ENCODE data around the gene TOM1L1.

GRCh38 chr17:54888254-54888653 is 12.4 kb upstream of the TOM1L1 start:
- TF ChIP-seq POLR2A (IDR thresholded peaks at IDR 0.05): no peak
- TF ChIP-seq, protein P1, sequence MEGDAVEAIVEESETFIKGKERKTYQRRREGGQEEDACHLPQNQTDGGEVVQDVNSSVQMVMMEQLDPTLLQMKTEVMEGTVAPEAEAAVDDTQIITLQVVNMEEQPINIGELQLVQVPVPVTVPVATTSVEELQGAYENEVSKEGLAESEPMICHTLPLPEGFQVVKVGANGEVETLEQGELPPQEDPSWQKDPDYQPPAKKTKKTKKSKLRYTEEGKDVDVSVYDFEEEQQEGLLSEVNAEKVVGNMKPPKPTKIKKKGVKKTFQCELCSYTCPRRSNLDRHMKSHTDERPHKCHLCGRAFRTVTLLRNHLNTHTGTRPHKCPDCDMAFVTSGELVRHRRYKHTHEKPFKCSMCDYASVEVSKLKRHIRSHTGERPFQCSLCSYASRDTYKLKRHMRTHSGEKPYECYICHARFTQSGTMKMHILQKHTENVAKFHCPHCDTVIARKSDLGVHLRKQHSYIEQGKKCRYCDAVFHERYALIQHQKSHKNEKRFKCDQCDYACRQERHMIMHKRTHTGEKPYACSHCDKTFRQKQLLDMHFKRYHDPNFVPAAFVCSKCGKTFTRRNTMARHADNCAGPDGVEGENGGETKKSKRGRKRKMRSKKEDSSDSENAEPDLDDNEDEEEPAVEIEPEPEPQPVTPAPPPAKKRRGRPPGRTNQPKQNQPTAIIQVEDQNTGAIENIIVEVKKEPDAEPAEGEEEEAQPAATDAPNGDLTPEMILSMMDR (IDR thresholded peaks at IDR 0.05): no peak
